Measurements from ENCODE around the gene MYLK.

MYLK gene

GRCh38 chr3:123689831-123690230 is 194.3 kb downstream of the MYLK start:
- H3K27ac ChIP-seq, result no peak overlapping the region
- DNase-seq (ENCODE audit: low read depth, low spot score), result no peak

GRCh38 chr3:123688241-123688747 is 195.8 kb downstream of the MYLK start:
- H3K27ac ChIP-seq, result peak overlapping the region; percentile 8
- DNase-seq (ENCODE audit: low read depth, low spot score), result no peak

- no peak for DNase-seq (ENCODE audit: low read depth, low spot score)
- no peak overlapping the region for H3K27ac ChIP-seq
Observed at GRCh38 chr3:123687286-123687685, 196.8 kb downstream of the MYLK start.

- no peak for DNase-seq (ENCODE audit: low read depth, low spot score)
- no peak overlapping the region for H3K27ac ChIP-seq
Observed at GRCh38 chr3:123686251-123686650, 197.9 kb downstream of the MYLK start.

GRCh38 chr3:123685780-123686179 is 198.4 kb downstream of the MYLK start:
- no peak overlapping the region for H3K27ac ChIP-seq
- no peak for DNase-seq (ENCODE audit: low read depth, low spot score)

GRCh38 chr3:123684636-123685035 is 199.5 kb downstream of the MYLK start:
- no peak for DNase-seq (ENCODE audit: low read depth, low spot score)
- no peak overlapping the region for H3K27ac ChIP-seq

- no peak overlapping the region for H3K27ac ChIP-seq
- DNase-seq (ENCODE audit: low read depth, low spot score), result no peak
Observed at GRCh38 chr3:123684209-123684608, 199.9 kb downstream of the MYLK start.

- no peak overlapping the region for H3K27ac ChIP-seq
- DNase-seq (ENCODE audit: low read depth, low spot score), result no peak
Observed at GRCh38 chr3:123683505-123684154, 200.5 kb downstream of the MYLK start.

- H3K27ac ChIP-seq, result no peak overlapping the region
- DNase-seq (ENCODE audit: low read depth, low spot score), result no peak
Observed at GRCh38 chr3:123682781-123683504, 201.2 kb downstream of the MYLK start.

GRCh38 chr3:123682302-123682701 is 201.8 kb downstream of the MYLK start:
- H3K27ac ChIP-seq, result no peak overlapping the region
- no peak for DNase-seq (ENCODE audit: low read depth, low spot score)

- no peak for DNase-seq (ENCODE audit: low read depth, low spot score)
- H3K27ac ChIP-seq, result no peak overlapping the region
Observed at GRCh38 chr3:123679712-123680386, 204.3 kb downstream of the MYLK start.

GRCh38 chr3:123678108-123678511 is 206.0 kb downstream of the MYLK start:
- no peak overlapping the region for H3K27ac ChIP-seq
- no peak for DNase-seq (ENCODE audit: low read depth, low spot score)

- DNase-seq (ENCODE audit: low read depth, low spot score), result no peak
- no peak overlapping the region for H3K27ac ChIP-seq
Observed at GRCh38 chr3:123672429-123673146, 211.5 kb downstream of the MYLK start.

GRCh38 chr3:123670743-123671142 is 213.4 kb downstream of the MYLK start:
- no peak for DNase-seq (ENCODE audit: low read depth, low spot score)
- H3K27ac ChIP-seq, result no peak overlapping the region

GRCh38 chr3:123668906-123669305 is 215.2 kb downstream of the MYLK start:
- H3K27ac ChIP-seq, result no peak overlapping the region
- DNase-seq (ENCODE audit: low read depth, low spot score), result no peak

GRCh38 chr3:123667784-123668183 is 216.3 kb downstream of the MYLK start:
- no peak overlapping the region for H3K27ac ChIP-seq
- no peak for DNase-seq (ENCODE audit: low read depth, low spot score)

- no peak for DNase-seq (ENCODE audit: low read depth, low spot score)
Observed at GRCh38 chr3:123664753-123665152, 219.4 kb downstream of the MYLK start.

GRCh38 chr3:123663977-123664376 is 220.2 kb downstream of the MYLK start:
- no peak for DNase-seq (ENCODE audit: low read depth, low spot score)
- H3K27ac ChIP-seq, result no peak overlapping the region

More at GRCh38 chr3:123664753-123665152, 219.4 kb downstream of the MYLK start:
- no peak overlapping the region for H3K27ac ChIP-seq

GRCh38 chr3:123661973-123662372 is 222.2 kb downstream of the MYLK start:
- H3K27ac ChIP-seq, result no peak overlapping the region
- no peak for DNase-seq (ENCODE audit: low read depth, low spot score)

GRCh38 chr3:123660900-123661299 is 223.2 kb downstream of the MYLK start:
- DNase-seq (ENCODE audit: low read depth, low spot score), result no peak
- H3K27ac ChIP-seq, result no peak overlapping the region

Data from epithelial cell of prostate (primary cell).